Stomach (tissue), 19 donors: Measurements from ENCODE around the gene ABCA13. TPM values are rescaled to one million over a fixed set of nuclear protein-coding genes. Genes with fewer than 3 reads are reported as not detected.

Experiments used
- DNase-seq, 2 donors: peaks; one replicate each; pipeline versions ENCODE4 v3.0.0 to v3.0.0-alpha.2; 2013 to 2019
- H3K27ac ChIP-seq, 5 donors: fragments of 200-600 bp in 4 of 5; sonication (generic) in 4 of 5; one replicate each; pipeline ENCODE4 v1.5.1; 2013 to 2019; ENCODE audit warnings: mild to moderate bottlenecking in 1 of 5, moderate library complexity in 1 of 5
- H3K27me3 ChIP-seq, 3 donors: fragments of 200-600 bp; sonication (generic); one replicate each; pipeline ENCODE4 v1.5.1; 2017 to 2019; ENCODE audit warnings: mixed run types in 1 of 3
- H3K36me3 ChIP-seq, 4 donors: fragments of 200-600 bp; sonication (generic); 1 replicate in 3 of 4; 2 replicates in 1 of 4; pipeline ENCODE4 v1.5.1; 2016 to 2019
- H3K4me1 ChIP-seq, 4 donors: fragments of 200-600 bp; sonication (generic); one replicate each; pipeline ENCODE4 v1.5.1; 2016 to 2019
- H3K4me3 ChIP-seq, 4 donors: fragments of 200-600 bp; sonication (generic) in 3 of 4; one replicate each; pipeline ENCODE4 v1.5.1; 2016 to 2019; ENCODE audit warnings: mild to moderate bottlenecking in 1 of 4
- H3K9me3 ChIP-seq, 4 donors: fragments of 200-600 bp; sonication (generic); one replicate each; pipeline ENCODE4 v1.5.1; 2016 to 2019
- CTCF ChIP-seq, 7 experiments: fragments of 450-650 bp in 4 of 7; fragments of 200-600 bp in 3 of 7; sonication (generic) in 3 of 7; IDR thresholded peaks; one replicate each; pipeline ENCODE4 v1.5.1; 2016 to 2019; ENCODE audit warnings: antibody characterized with exemption in 7 of 7, control low read depth in 2 of 7, mild to moderate bottlenecking in 1 of 7
- EP300 ChIP-seq: sonication (generic); formaldehyde crosslinking; IDR thresholded peaks from one replicate; pipeline ENCODE4 v1.6.1; 2017; ENCODE audit warnings: antibody characterized with exemption
- POLR2A ChIP-seq, 4 donors: fragments of 450-650 bp; IDR thresholded peaks; one replicate each; pipeline ENCODE4 v1.6.1; 2016; ENCODE audit warnings: antibody characterized with exemption in 4 of 4, control low read depth in 2 of 4, mild to moderate bottlenecking in 1 of 4, moderate library complexity in 1 of 4
- POLR2AphosphoS5 ChIP-seq, 3 donors: sonication (generic); formaldehyde crosslinking; IDR thresholded peaks; one replicate each; pipeline ENCODE4 v1.6.1; 2016; ENCODE audit warnings: antibody characterized with exemption in 3 of 3
- WGBS, 5 donors: extraction: QIAGEN DNeasy Blood & Tissue Kit in 3 of 5; methylation state at CpG; one replicate each; pipeline versions ENCODE4 v1.1.5 to v1.1.7; 2013 to 2018; 5-methylcytosine and 5-hydroxymethylcytosine counted together
- intact Hi-C: fragments of 100-400 bp; cut with DNase I; formaldehyde crosslinking; loops from one replicate; pipeline ENCODE4 v1.15.1; 2023; ENCODE audit warnings: low total_unique reads
- long read RNA-seq, 10 donors: transcript quantifications; one replicate each; lab custom pipeline, GENCODE V29; 2026
- polyA plus RNA-seq, 3 donors: library from polyadenylated mRNA; stranded (reverse); fragments of 200-250 nt; gene quantifications; one replicate each; pipeline ENCODE4 v1.2.3, GENCODE V29; 2013
- total RNA-seq, 5 donors: library from RNA; depleted of rRNA; stranded (reverse); fragments of >200 nt; gene quantifications; one replicate each; pipeline versions ENCODE4 v1.1.0 to v1.2.3, GENCODE V29; 2014 to 2016
- donor health status: healthy with polysubstance abuse.
- donor health status: Bipolar disorder and iron deficiency.
- donor health status: healthy.

ABCA13 gene
- total RNA-seq: under 1 TPM in 2 of 5 donors, not detected in 3; under 0.01 to 0.92 TPM
- polyA plus RNA-seq: under 1 TPM in 1 of 3 donors, not detected in 2; 0.50 TPM
- long read RNA-seq, donor 1: 0 reads
- long read RNA-seq, donor 2: 0 reads
- long read RNA-seq, donor 3: 0 reads
- long read RNA-seq, donor 4: 0 reads
- long read RNA-seq, donor 5: 0 reads
- long read RNA-seq, donor 6: 0 reads
- long read RNA-seq, donor 7: 0 reads
- long read RNA-seq, donor 8: 0 reads
- long read RNA-seq, donor 9: 0 reads
- long read RNA-seq, donor 10: 0 reads

DNA sequence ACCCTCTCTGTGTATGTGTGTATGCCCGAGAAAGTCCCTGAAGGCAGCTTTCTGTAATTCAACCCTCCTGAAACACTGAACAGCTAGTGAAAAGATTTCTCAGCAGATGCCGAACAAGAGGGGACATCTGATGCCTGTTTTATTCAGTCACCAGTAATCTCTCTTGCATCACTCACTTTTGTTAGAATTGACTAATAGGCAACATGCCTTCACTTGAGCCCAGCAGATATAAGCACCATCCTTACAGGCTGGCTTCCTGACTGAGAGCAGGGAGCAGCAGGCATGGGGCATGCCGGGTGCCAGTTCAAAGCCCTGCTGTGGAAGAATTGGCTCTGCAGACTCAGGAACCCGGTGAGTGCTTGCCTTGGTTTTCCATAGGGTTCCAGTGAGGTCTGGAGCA, at the start of gene ABCA13:
ABCA13 (plus strand) TSS at position 257 of the 400 bp plus-strand sequence; CDS start at position 283, 26 bp downstream.
- TF ChIP-seq POLR2A (IDR thresholded peaks at IDR 0.05) (no peak), CTCF (IDR thresholded peaks at IDR 0.05) (no peak), POLR2AphosphoS5 (IDR thresholded peaks at IDR 0.05) (no peak), EP300 (no peak)
- H3K27ac ChIP-seq: no peak within 1 kb of the TSS
- intact Hi-C loops: no loop called here
- peaks cover 0 to 4% (median 0%) of the 10 kb centered on the region in 4 donors for H3K9me3 ChIP-seq
- DNase-seq: no peak
- no peaks in the 10 kb centered on the region for H3K36me3 ChIP-seq
- H3K27me3 ChIP-seq: no peaks in the 10 kb centered on the region
- no peak within 1 kb of the TSS for H3K4me3 ChIP-seq
- H3K4me1 ChIP-seq: no peaks in the 10 kb centered on the region
- whole genome bisulfite sequencing, 5 donors: 68 to 81% (median 76%) methylated on average over 4 of the region's 4 CpGs

- H3K9me3 ChIP-seq: peaks cover 0 to 6% (median 0%) of the 10 kb centered on the region in 4 donors
- intact Hi-C loops: no loop called here
- TF ChIP-seq POLR2AphosphoS5 (IDR thresholded peaks at IDR 0.05): no peak
- no peak for TF ChIP-seq CTCF (IDR thresholded peaks at IDR 0.05)
- TF ChIP-seq EP300: no peak
- TF ChIP-seq POLR2A (IDR thresholded peaks at IDR 0.05): no peak
- WGBS, 5 donors: 77 to 93% (median 91%) methylated on average over 2 of the region's 2 CpGs
- H3K4me1 ChIP-seq: no peaks in the 10 kb centered on the region
- H3K36me3 ChIP-seq: no peaks in the 10 kb centered on the region
- H3K4me3 ChIP-seq: no peak overlapping the region
- no peak overlapping the region for H3K27ac ChIP-seq
- no peak for DNase-seq
- no peaks in the 10 kb centered on the region for H3K27me3 ChIP-seq
Measured at GRCh38 chr7:48126037-48126436, 45.2 kb upstream of the ABCA13 start.

- no peaks in the 10 kb centered on the region for H3K27me3 ChIP-seq
- H3K9me3 ChIP-seq: peaks cover 0 to 6% (median 0%) of the 10 kb centered on the region in 4 donors
- DNase-seq: no peak
- H3K27ac ChIP-seq: no peak overlapping the region
- intact Hi-C loops: no loop called here
- TF ChIP-seq CTCF (IDR thresholded peaks at IDR 0.05) (no peak), POLR2A (IDR thresholded peaks at IDR 0.05) (no peak), POLR2AphosphoS5 (IDR thresholded peaks at IDR 0.05) (peak in 1 of 3 donors; percentile 6), EP300 (no peak)
- no peaks in the 10 kb centered on the region for H3K4me1 ChIP-seq
- H3K4me3 ChIP-seq: no peak overlapping the region
- no peaks in the 10 kb centered on the region for H3K36me3 ChIP-seq
Measured at GRCh38 chr7:48130658-48131108, 40.6 kb upstream of the ABCA13 start.

GRCh38 chr7:48132792-48133191, 38.5 kb upstream of the ABCA13 start:
- H3K4me3 ChIP-seq: no peak overlapping the region
- intact Hi-C loops: no loop called here
- H3K4me1 ChIP-seq: no peaks in the 10 kb centered on the region
- no peaks in the 10 kb centered on the region for H3K9me3 ChIP-seq
- no peaks in the 10 kb centered on the region for H3K27me3 ChIP-seq
- DNase-seq: no peak
- H3K27ac ChIP-seq: no peak overlapping the region
- H3K36me3 ChIP-seq: no peaks in the 10 kb centered on the region
- TF ChIP-seq CTCF (IDR thresholded peaks at IDR 0.05) (no peak), EP300 (no peak), POLR2AphosphoS5 (IDR thresholded peaks at IDR 0.05) (no peak), POLR2A (IDR thresholded peaks at IDR 0.05) (no peak)
